ENCODE results near the gene MRPL58. TPM values are rescaled to one million over a fixed set of nuclear protein-coding genes. Genes with fewer than 3 reads are reported as not detected.
A peak's percentile ranks its signal among the peaks of the same experiment; 100 is the strongest.
"Not testable (repeated sequence)": the region's sequence is repeated elsewhere in the genome, so short reads cannot be mapped to it uniquely, and the experiment has no call there.

The MRPL58 gene
- total RNA-seq, 2 donors from 2014 or later: 29.7 to 30.1 TPM

GRCh38 chr17:75039238-75039637 lies 26.8 kb downstream of the MRPL58 start:
- no peak overlapping the region for H3K4me3 ChIP-seq (ENCODE audit: low read length)
- WGBS, 2 experiments (ENCODE audit: insufficient coverage in 1 of 2, insufficient read length in 1 of 2): 91 to 97% methylated on average over 5 of the region's 5 CpGs
- no peaks in the 10 kb centered on the region for H3K9me3 ChIP-seq (ENCODE audit: control insufficient read depth, low read length)
- TF ChIP-seq, protein P1, sequence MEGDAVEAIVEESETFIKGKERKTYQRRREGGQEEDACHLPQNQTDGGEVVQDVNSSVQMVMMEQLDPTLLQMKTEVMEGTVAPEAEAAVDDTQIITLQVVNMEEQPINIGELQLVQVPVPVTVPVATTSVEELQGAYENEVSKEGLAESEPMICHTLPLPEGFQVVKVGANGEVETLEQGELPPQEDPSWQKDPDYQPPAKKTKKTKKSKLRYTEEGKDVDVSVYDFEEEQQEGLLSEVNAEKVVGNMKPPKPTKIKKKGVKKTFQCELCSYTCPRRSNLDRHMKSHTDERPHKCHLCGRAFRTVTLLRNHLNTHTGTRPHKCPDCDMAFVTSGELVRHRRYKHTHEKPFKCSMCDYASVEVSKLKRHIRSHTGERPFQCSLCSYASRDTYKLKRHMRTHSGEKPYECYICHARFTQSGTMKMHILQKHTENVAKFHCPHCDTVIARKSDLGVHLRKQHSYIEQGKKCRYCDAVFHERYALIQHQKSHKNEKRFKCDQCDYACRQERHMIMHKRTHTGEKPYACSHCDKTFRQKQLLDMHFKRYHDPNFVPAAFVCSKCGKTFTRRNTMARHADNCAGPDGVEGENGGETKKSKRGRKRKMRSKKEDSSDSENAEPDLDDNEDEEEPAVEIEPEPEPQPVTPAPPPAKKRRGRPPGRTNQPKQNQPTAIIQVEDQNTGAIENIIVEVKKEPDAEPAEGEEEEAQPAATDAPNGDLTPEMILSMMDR (conservative IDR thresholded peaks at IDR 0.05): no peak
- H3K36me3 ChIP-seq (ENCODE audit: control insufficient read depth, insufficient read depth, low read length): peaks cover 44% of the 10 kb centered on the region
- Mint-ChIP-seq H3K9me3 (no peaks in the 10 kb centered on the region), H3K36me3 (ENCODE audit: low read depth) (peaks cover 43% of the 10 kb centered on the region), H3K27me3 (ENCODE audit: insufficient read depth) (no peaks in the 10 kb centered on the region), H3K27ac (no peak overlapping the region), H3K4me1 (peaks cover 15% of the 10 kb centered on the region), H3K4me3 (no peak overlapping the region)
- no peak overlapping the region for H3K27ac ChIP-seq (ENCODE audit: low read depth, low read length)
- H3K9ac ChIP-seq (ENCODE audit: extremely low read depth, low read length, poor library complexity, severe bottlenecking): no peak overlapping the region
- H3K27me3 ChIP-seq (ENCODE audit: control insufficient read depth, insufficient read depth, low read length, poor library complexity, severe bottlenecking): no peaks in the 10 kb centered on the region
- no peak for DNase-seq
- no peaks in the 10 kb centered on the region for H3K4me1 ChIP-seq (ENCODE audit: control insufficient read depth, insufficient read depth, low read length)

DNA sequence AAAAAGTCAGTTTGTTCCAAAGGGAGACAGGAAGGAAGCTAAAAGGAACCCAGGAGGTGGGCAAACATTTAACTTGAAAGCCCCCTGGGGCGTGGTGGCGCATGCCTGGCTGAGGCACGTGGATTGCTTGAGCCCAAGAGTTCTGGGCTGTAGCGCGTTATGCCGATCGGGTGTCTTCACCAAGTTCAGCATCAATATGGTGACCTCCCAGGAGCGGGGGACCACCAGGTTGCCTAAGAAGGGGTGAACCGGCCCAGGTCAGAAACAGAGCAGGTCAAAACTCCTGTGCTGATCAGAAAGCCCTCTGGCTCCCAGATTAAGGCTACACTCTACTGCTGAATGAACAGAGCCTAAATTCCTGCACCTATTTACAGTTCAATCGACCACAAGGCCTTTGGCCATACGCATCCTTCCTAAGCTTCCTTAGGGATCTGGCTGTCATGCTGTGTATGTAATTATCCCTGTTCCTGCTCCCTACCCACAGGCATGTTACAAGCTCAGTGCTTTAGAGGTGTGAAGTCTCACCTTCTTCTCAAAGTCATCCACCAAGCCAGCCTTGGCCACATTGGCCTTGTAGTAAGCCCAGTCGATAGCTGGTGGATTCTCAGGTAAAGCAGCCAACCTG lies 29.3 kb downstream of the MRPL58 start:
- Mint-ChIP-seq H3K36me3 (ENCODE audit: low read depth) (peaks cover 37% of the 10 kb centered on the region), H3K4me1 (peaks cover 23% of the 10 kb centered on the region), H3K9me3 (no peaks in the 10 kb centered on the region), H3K27me3 (ENCODE audit: insufficient read depth) (no peaks in the 10 kb centered on the region), H3K27ac (peak overlapping the region; percentile 72), H3K4me3 (no peak overlapping the region)
- TF ChIP-seq, protein P1 (conservative IDR thresholded peaks at IDR 0.05): no peak
- no peak overlapping the region for H3K27ac ChIP-seq (ENCODE audit: low read depth, low read length)
- H3K36me3 ChIP-seq (ENCODE audit: control insufficient read depth, insufficient read depth, low read length): peaks cover 44% of the 10 kb centered on the region
- H3K9ac ChIP-seq (ENCODE audit: extremely low read depth, low read length, poor library complexity, severe bottlenecking): no peak overlapping the region
- 85 to 89% methylated on average over 10 to 12 of the region's 12 CpGs for WGBS, 2 experiments (ENCODE audit: insufficient coverage in 1 of 2, insufficient read length in 1 of 2)
- peak; percentile 86 for DNase-seq
- H3K9me3 ChIP-seq (ENCODE audit: control insufficient read depth, low read length): no peaks in the 10 kb centered on the region
- no peaks in the 10 kb centered on the region for H3K4me1 ChIP-seq (ENCODE audit: control insufficient read depth, insufficient read depth, low read length)
- no peak overlapping the region for H3K4me3 ChIP-seq (ENCODE audit: low read length)
- H3K27me3 ChIP-seq (ENCODE audit: control insufficient read depth, insufficient read depth, low read length, poor library complexity, severe bottlenecking): no peaks in the 10 kb centered on the region

GRCh38 chr17:75043789-75044188 lies 31.3 kb downstream of the MRPL58 start:
- not testable (repeated sequence) for H3K27me3 ChIP-seq (ENCODE audit: control insufficient read depth, insufficient read depth, low read length, poor library complexity, severe bottlenecking); H3K4me3 ChIP-seq (ENCODE audit: low read length); DNase-seq; H3K4me1 ChIP-seq (ENCODE audit: control insufficient read depth, insufficient read depth, low read length); H3K4me3 Mint-ChIP-seq; H3K9me3 ChIP-seq (ENCODE audit: control insufficient read depth, low read length); H3K27ac Mint-ChIP-seq; H3K9me3 Mint-ChIP-seq; H3K27me3 Mint-ChIP-seq (ENCODE audit: insufficient read depth); H3K27ac ChIP-seq (ENCODE audit: low read depth, low read length); H3K9ac ChIP-seq (ENCODE audit: extremely low read depth, low read length, poor library complexity, severe bottlenecking)
- Mint-ChIP-seq H3K36me3 (ENCODE audit: low read depth) (peaks cover 33% of the 10 kb centered on the region), H3K4me1 (peaks cover 33% of the 10 kb centered on the region)
- 40 to 87% methylated on average over 1 to 4 of the region's 5 CpGs for WGBS, 2 experiments (ENCODE audit: insufficient coverage in 1 of 2, insufficient read length in 1 of 2)
- peaks cover 39% of the 10 kb centered on the region for H3K36me3 ChIP-seq (ENCODE audit: control insufficient read depth, insufficient read depth, low read length)

DNA sequence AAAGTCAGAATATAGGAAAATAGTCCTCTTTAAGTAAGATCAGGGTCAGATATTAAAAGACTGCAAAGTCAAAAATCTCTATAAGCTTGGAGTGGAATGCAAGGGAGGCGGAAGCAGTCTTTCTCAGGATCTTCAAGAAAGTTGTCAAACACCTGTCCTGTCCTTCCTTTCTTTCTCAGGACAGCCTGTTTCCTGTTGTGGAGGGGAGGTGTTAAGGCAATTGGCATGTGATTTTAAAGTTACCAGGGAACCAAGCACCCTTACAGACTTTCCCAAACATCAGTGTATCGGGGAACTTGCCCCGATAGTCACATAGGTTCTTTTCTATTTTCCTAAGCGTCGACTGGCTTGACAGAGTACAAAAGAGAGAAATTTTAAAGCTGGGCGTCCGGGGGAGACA lies 32.2 kb downstream of the MRPL58 start:
- peak overlapping the region; percentile 98 for H3K4me3 Mint-ChIP-seq
- no peak overlapping the region for H3K9ac ChIP-seq (ENCODE audit: extremely low read depth, low read length, poor library complexity, severe bottlenecking)
- peaks cover 34% of the 10 kb centered on the region for H3K36me3 Mint-ChIP-seq (ENCODE audit: low read depth)
- H3K4me1 ChIP-seq (ENCODE audit: control insufficient read depth, insufficient read depth, low read length): no peaks in the 10 kb centered on the region
- H3K27me3 ChIP-seq (ENCODE audit: control insufficient read depth, insufficient read depth, low read length, poor library complexity, severe bottlenecking): no peaks in the 10 kb centered on the region
- no peaks in the 10 kb centered on the region for H3K9me3 Mint-ChIP-seq
- peaks cover 38% of the 10 kb centered on the region for H3K36me3 ChIP-seq (ENCODE audit: control insufficient read depth, insufficient read depth, low read length)
- TF ChIP-seq, protein P1 (conservative IDR thresholded peaks at IDR 0.05): no peak
- peaks cover 40% of the 10 kb centered on the region for H3K4me1 Mint-ChIP-seq
- peak; percentile 87 for DNase-seq
- H3K9me3 ChIP-seq (ENCODE audit: control insufficient read depth, low read length): no peaks in the 10 kb centered on the region
- H3K27me3 Mint-ChIP-seq (ENCODE audit: insufficient read depth): no peaks in the 10 kb centered on the region
- no peak overlapping the region for H3K27ac ChIP-seq (ENCODE audit: low read depth, low read length)
- H3K27ac Mint-ChIP-seq: peak overlapping the region; percentile 92
- H3K4me3 ChIP-seq (ENCODE audit: low read length): peak overlapping the region; percentile 32
- WGBS, 2 experiments (ENCODE audit: insufficient coverage in 1 of 2, insufficient read length in 1 of 2): 33 to 89% methylated on average over 1 to 7 of the region's 7 CpGs

- not testable (repeated sequence) for H3K27ac ChIP-seq (ENCODE audit: low read depth, low read length); H3K9me3 ChIP-seq (ENCODE audit: control insufficient read depth, low read length); H3K4me1 ChIP-seq (ENCODE audit: control insufficient read depth, insufficient read depth, low read length); H3K9me3 Mint-ChIP-seq; H3K27me3 Mint-ChIP-seq (ENCODE audit: insufficient read depth); H3K27me3 ChIP-seq (ENCODE audit: control insufficient read depth, insufficient read depth, low read length, poor library complexity, severe bottlenecking)
- peaks cover 41% of the 10 kb centered on the region for H3K4me1 Mint-ChIP-seq
- peak; percentile 75 for DNase-seq
- Histone ChIP-seq H3K4me3 (ENCODE audit: low read length) (peak overlapping the region; percentile 87), H3K9ac (ENCODE audit: extremely low read depth, low read length, poor library complexity, severe bottlenecking) (peak overlapping the region; percentile 71), H3K36me3 (ENCODE audit: control insufficient read depth, insufficient read depth, low read length) (peaks cover 30% of the 10 kb centered on the region)
- WGBS, 2 experiments (ENCODE audit: insufficient coverage in 1 of 2, insufficient read length in 1 of 2): 0% methylated on average over 17 to 25 of the region's 25 CpGs
- peak overlapping the region; percentile 98 for H3K4me3 Mint-ChIP-seq
- peak overlapping the region; percentile 97 for H3K27ac Mint-ChIP-seq
- H3K36me3 Mint-ChIP-seq (ENCODE audit: low read depth): peaks cover 31% of the 10 kb centered on the region
These were observed 33.5 kb downstream of the MRPL58 start for GRCh38 chr17:75045946-75046406.
